HG03571 (cell line): Measurements from ENCODE around the gene IL12RB1.
"Not testable (repeated sequence)": the region's sequence is repeated elsewhere in the genome, so short reads cannot be mapped to it uniquely, and the experiment has no call there.

ENCODE experiments used
- ATAC-seq: cut with Tn5 transposase; IDR thresholded peaks from one replicate; pipeline ENCODE4 v1.9.1; 2021; ENCODE audit not compliant: unreplicated experiment

IL12RB1 gene

DNA sequence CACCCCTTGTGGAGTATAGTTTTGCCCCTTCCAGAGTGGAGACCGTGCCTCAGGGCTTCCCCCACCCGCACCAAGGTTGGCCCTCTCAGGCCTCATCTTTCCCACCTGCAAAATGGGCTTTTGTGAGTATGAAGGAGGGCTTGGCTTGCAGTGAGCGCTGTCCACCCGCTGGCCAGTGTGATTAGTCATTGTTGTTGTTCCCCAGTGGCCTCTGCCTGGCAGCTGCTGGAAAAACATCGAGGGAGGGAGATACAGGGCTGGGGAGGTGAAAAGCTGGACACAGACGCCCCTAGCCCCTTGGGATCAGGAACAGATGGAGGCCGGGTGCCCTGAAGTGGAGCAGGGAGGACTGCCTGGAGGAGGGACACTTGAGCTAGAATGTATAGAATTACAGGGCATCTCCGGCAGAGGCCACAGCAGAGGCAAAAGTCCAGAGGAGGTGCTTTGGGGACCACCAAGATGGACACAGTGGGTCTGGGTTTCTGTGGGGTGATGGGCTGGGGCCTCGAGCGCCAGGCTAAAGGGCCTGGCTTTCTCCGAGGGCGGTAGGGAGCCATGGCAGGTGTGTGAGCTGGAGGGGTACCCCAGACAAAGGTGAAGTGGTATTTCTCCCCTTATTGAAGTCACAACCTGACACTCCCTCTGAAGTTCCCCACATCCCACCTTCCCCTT, 3.9 kb upstream of the IL12RB1 start:
- no peak for ATAC-seq

DNA sequence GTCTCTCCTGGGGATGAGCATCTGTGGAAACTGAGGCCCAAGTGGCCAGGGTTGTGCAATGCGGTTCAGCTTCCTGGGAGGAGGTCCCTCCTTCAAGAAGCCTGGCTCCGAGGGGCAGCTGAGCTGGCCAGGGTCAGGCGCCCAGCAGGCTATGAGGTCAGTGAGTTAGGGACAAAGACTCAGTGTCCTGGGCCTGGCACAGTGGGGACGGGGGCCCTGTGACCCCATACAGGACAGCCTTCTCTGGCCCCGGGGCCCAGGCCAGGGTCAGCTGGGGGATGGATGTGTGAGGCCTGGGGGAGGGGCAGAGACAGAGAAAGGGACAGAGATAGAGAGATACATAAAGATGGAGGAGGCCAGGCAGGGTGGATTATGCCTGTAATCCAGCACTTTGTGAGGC, 3.0 kb upstream of the IL12RB1 start:
- ATAC-seq = no peak

DNA sequence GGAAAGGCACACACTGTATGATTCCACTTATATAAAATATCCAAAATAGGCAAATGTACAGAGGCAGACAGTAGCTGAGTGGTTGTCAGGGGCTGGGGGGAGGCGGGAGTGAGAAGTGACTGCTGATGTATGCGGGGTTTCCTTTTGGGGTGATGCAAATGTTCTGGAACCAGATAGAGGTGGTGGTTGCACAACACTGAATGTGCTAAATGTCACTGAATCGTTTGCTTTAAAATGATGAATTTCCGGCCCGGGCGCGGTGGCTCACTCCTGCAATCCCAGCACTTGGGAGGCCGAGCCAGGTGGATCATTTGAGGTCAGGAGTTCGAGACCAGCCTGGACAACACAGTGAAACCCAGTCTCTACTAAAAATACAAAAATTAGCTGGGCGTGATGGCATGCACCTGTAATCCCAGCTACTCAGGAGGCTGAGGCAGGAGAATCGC, 2.4 kb upstream of the IL12RB1 start:
- ATAC-seq = not testable (repeated sequence)

DNA sequence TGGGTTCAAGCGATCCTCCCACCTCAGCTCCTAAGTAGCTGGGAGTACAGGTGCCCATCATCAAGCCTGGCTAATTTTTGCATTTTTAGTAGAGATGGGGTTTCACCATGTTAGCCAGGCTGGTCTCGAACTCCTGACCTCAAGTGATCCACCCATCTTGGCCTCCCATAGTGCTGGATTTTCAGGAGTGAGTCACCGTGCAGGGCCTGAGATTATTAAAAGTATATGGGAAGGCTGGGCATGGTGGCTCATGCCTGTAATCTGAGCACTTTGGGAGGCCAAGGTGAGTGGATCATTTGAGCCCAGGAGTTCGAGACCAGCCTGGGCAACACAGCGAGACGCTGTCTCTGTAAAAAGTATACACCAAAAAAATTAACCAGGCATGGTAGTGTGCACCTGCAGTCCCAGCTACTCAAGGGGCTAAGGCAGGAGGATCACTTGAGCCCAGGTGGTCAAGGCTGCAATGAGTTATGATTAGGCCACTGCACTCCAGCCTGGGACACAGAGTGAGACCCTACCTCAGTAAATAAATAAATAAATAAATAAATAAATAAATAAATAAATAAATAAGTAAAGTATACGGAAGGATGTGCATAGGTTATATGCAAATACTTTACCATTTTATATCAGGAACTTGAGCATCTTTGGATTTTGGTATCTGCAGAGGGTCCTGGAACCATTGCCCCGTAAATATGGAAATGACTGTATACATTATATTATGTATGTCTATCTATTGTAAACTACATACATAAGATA, 854 bp downstream of the IL12RB1 start:
- ATAC-seq = no peak

DNA sequence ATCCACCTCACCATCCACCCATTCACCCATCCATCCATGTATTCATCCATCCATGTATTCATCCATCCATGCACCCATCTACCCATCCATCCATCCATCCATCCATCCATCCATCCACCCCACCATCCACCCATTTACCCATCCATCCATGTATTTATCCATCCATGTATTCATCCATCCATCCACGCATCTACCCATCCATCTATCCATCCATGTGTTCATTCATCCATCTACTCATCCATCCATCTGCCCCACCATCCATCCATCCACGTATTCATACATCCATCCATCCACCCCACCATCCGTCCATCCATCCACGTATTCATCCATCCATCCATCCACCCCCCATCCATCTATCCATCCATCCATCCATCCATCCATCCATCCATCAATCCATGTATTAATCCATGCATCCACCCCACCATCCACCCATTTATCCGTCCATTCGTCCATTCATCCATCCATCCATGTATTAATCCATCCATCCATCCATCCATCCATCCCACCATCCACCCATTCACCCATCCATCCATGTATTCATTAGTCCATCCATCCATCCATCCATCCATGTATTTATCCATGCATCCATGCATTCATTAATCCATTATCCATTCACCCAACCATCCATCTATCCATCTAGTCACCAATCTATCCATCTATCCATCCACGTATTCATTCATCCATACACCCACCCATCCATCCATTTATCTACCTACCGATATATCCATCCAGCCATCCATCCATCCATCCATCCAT, 2.6 kb downstream of the IL12RB1 start:
- ATAC-seq = no peak

DNA sequence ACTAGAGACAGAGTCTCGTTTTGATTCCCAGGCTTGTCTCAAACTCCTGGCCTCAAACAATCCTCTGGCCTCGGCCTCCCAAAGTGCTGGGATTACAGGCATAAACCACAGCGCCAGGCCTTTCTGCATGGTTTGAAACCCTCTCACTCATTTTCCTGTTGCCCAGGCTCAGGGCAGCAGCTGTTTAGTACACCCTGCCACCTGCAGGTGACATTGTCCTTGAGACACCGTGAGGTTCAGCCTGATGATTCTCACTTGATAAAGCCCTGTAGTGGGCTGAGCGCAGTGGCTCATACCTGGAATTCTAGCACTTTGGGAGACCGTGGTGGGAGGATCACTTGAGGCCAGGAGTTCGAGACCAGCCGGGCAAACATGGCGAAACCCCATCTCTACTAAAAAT, 12.5 kb downstream of the IL12RB1 start:
- ATAC-seq = no peak

DNA sequence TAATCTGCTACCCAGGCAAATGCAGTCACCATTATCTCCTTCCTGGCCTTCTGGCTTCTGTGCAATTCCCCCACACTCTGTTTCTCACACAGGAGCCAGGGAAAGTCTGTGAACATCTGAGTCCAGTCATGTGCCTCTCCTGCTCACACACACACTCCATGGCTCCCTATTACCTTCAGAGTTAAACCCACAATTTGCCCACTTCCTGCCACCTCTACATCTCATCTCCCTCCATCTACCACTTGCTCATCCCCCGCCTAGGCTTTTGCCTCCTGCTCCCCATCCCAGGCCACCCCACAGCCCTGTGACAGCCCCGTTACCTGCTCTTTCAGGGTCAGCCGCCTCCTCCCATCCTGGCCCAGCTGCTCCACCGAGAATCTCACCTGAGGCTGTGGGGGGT, 13.5 kb downstream of the IL12RB1 start:
- ATAC-seq = no peak

DNA sequence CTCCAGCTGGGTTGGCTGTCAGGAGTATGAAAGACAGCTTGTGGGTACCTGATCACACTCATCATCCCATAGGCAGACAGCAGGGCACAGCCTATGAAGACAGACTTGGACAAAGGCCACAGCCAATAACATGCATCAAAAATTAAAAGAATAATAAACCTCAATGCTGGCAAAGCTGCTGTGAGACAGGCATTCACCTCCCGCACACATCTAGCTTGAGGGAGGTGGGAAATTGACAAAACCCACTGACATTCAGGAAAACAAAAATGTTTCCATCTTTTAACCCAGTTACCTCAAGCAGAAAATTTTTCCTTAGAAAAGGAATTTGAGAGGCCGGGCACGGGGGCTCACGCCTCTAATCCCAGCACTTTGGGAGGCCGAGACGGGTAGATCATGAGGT, 14.4 kb downstream of the IL12RB1 start:
- ATAC-seq = no peak

DNA sequence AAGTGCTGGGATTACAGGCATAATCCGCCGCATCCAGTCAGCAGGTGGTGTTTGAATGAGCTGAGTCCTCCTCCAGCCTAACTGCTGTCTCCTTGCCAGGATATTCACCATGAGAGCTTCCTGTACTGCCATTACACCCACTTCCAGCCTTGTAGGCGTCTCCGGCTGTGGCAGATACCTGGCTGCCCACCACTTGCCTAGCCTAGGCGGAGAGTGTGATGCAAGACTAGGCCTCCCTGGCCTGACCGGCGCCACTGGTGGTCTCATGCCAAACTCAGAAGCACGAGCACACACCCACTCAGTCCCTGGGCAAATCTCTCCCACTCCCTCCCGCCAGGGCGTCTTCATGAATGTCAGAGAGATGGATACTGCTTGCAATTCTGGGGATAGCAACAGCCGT, 16.6 kb downstream of the IL12RB1 start:
- ATAC-seq = no peak

DNA sequence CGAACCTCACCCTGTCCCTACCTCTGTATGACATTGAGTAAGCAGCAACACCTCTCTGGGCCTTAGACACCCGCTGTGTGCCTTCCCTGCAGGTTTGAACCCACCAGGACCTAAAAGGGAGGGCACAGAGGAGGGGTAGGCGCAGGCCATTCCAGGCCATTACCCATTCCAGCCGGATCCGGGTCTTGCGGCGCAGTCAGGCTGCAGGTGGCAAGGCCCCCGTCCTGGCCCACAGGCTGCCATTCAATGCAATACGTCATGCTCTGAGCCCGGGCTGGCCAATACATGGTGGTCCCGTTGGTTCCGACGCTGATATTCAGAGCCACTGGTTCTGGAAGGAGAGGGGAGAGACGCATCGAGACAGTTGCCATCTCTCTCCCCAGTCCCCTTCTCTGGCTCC, 17.4 kb downstream of the IL12RB1 start:
- no peak for ATAC-seq

DNA sequence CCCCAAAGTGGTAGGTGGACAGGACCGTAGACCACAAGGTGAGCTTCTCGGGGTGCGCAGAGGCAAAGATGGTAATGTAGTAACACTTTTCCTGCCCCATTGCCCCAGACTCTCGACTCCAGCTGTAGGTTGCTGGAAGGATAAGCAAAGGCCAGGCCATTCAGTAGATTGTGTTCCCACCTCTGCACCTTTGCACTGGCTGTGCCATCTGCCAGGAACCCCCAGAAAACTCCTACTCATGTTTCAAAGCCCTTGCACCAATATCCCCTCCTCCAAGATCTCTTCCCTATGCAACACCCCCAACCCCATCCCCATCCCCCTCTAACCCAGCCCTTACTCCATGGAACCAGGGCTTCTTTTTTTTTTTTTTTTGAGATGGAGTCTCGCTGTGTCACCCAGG, 18.3 kb downstream of the IL12RB1 start:
- no peak for ATAC-seq

DNA sequence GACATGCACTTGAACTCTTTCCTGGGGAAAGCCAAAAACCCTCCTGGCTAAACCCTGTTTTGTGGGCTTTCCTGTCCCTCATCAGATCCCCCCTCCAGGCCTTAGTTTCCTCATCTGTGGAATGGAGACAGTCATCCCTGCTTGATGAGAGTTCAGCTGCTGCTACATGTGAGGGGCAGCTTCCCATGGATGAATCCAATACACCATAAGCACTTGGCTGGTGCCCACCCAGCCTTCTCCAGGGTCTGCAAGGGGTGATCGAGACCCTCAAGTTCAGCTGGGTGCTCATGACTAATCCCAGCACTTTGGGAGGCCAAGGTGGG, 21.6 kb downstream of the IL12RB1 start:
- no peak for ATAC-seq

DNA sequence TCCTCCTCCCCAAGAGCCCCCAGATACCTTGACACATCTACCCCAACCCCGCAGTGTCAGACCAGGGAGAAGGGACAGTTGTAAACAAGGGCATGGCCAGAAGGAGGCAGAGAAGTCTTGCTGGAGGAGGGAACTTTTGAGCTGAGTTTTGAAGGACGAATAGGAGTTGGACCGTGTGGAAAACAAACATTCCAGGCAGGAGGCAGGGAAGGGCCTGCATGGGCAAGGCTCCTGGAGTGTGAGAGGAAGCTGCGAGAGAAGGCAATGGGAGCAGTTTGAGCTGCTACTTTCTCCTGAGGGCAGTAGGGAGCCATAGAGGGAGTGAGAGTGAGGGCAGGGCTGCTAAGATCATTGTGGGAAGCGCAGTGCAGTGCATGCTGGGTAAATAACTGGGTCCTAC, 23.3 kb downstream of the IL12RB1 start:
- ATAC-seq = no peak

DNA sequence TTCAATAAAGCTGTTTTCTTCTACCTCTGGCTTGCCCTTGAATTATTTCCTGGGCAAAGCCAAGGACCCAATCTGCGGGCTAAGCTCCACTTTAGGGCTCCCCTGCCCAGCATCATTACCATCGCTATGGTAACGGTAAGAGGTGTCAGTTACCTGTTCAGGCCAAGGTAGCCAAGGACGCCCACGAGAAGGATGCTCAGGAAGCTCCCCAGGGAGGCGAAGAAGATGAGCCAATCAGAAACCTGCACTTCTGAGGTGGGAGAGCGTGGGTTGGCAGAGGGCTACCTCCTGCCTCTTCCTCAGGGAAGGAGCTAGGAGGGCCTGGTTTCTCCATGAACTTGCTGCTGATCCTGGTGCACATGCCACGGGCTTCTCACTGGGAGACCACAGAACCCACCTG, 24.7 kb downstream of the IL12RB1 start:
- ATAC-seq = no peak

DNA sequence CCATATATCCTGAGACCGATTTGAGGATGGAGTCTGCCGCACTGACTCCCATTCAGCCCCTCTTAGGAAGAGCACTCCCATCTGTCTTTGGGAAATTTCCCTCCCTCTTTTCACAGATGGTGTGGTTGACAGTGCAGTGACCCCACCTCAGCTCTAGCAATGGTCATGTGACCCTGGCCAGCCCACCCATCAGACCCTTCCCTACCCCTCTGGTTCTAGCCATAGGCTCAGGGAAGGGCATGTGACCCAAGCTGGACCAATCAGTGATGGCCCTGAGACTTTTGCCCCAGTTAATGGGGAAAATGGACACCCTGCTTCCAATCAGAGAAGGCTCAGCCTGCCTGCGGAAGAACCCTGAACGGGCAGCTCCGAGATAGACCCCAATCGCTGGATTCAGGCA, 26.3 kb downstream of the IL12RB1 start:
- ATAC-seq = no peak

DNA sequence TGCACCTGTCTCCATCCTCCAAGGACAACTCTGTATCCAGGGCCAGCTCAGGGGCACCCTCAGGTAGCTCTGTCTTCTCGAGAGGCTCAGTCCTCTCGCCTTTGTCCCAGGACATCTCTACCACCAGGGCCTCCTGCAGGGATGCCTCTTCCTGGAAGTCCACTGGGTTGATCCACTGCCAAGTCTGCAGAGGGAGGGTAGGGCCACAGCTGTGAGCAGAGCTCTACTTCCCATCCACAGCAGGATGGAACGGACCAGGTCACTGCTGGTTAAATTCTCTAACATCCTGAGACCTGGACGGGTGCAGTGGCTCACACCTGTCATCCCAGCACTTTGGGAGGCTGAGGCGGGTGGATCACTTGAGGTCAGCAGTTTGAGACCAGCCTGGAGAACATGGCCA, 26.8 kb downstream of the IL12RB1 start:
- ATAC-seq = no peak

DNA sequence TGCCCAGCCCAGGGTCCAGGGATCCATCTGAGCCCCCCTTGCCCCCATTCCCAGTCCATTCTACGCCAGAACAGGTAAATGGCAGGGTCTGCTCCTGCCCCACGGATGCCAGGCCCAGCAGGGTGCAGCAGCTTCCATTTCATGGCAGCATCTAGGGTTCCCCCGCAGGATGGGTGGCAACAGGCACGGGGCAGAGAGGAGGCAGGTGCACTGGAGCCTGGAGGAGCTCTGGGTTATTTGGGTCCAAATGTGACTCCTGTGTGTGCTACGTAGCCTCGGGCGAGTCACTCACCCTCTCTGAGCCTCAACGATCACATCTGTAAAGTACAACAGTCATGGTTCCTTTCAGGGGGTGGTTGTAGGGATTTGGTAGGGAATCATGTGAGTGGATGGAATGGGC, 27.4 kb downstream of the IL12RB1 start:
- no peak for ATAC-seq

DNA sequence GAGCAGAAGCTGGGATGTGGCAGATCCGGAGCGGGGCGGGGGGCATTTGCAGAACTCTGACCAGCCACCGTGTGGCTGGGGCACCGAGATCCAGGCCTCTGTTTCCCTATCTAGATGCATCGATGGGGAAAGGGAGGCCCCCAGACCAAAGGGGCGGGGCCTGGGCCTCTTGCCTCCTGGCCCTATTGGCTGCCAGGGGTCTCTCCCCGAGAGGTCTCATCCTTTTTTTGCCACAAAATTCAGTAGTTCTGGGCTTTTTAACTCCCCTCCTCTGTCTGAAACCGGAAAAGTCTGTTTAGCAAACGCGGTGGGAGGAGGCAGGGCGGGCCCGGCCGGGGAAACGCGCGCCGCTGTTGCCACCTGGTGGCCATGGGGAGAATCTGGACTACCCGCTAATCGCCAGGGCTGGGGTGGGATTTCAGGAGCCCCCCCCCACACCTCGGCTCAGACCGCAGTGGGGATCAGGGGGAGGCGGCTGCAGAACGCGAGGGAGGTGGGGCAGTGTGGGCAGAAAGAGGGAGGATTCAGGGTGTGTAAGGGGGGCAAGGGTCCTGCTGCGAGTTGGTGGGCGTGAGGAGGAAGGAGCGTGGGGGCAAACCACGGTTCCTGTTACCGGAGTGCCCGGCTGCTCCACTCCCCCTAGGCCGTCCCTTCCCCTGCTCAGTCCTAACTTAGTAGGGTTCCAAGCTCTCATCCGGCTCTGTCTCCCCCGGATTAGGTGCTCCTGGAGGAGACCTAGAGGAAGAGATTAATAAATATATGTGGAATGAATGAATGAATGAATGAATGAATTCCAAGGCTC, 28.3 kb downstream of the IL12RB1 start:
- no peak for ATAC-seq

DNA sequence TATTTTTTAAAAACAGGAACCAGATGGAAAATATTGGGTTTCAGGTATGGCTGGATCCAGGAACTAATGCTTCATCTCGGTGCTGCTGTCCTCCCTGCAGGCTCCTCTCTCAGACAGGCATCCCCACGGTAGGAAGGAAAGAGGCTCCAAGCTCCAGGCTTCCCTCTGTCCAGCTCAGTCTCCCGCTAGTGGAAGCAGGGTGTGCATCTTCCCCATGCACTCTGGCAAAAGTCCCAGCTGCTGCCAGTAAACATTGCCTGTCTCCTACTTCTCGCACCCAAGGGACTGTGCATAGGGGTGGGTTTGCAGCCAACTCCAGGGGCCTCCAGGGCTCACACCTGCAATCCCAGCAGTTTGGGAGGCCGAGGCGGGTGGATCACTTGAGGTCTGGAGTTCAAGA, 29.2 kb downstream of the IL12RB1 start:
- ATAC-seq = no peak

DNA sequence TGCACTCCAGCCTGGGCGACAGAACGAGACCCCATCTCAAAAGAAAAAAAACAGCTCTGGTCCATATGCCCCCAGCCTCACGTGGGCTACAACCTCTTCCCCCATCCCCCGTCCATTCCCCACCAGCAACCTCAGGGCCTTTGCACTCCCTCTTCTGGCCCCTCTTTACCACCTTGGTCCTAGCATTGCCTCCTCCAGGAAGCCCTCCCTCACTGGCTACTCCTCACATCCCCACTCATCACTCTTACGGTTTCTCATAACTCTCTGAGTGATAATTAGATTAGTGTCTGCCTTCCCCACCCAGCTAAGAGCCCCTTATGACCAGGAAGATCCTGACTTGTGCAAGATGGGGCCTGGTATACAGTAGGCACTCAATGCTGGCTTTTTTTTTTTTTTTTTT, 30.8 kb downstream of the IL12RB1 start:
- no peak for ATAC-seq

DNA sequence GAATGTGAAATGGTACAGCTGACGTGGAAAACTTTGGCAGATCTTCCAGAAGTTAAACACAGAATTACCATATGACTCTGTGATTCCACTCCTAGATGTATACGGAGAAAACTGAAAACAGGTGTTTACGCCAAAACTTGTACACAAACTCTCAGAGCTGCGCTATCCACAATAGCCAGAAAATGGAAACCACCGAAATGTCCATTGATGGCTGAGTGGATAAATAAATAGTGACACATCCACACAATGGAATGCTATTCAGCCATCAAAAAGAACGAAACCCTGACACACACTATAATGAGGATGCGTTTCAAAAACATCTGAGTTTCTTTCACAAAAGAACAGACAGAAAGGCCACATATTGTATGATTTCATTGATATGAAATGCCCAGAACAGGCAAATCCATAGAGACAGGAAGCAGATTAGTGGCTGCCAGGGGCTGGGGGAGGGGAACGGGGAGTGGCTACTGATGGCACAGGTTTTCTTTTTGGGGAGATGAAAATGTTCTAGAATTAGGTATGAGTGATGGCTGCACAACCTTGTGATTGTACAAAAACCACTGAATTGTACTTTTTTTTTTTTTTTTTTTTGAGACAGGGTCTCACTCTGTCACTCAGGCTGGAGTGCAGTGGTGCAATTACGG, 33.0 kb downstream of the IL12RB1 start:
- ATAC-seq = no peak
